Measurements from ENCODE around the gene FGF5.

The FGF5 gene

DNA sequence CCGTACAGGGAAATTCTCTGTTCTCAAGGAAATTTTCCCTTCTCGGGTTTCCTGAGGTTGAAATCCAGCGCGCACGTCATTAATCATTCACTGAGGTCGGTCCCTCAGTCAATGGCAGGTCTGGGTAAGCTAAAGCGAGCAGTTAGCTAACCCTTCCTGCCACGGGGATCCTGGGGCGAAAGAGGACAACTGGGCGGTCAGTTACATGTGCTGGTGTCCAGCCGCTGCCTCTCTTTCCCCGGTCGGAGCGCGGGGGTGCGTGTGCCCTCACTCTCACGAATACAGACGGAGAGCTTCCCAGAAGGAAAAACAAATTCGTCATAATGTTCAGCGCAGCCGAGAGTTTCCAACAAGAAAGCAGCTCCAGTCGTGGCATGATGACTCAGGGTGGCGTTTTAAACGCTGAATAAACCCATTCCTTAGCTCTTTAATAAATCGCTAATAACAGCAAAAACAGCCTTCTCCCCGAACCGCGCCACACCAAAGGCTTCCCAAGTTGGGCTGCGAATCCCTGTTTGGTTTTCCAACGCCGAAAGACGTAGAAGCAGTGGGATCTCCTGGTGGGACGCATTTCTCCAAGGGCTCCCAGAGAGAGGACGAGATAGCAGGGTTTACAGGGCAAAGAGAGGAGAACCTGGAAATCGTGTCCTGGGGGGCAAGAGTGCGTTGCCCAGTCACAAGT, 752 bp upstream of the FGF5 start:
- peak; percentile 13 for DNase-seq (ENCODE audit: low spot score)
- in situ Hi-C loops (cut with MboI; ENCODE audit: low sequenced_read_pairs, unreplicated experiment): no loop called here
- TF ChIP-seq, protein P1, sequence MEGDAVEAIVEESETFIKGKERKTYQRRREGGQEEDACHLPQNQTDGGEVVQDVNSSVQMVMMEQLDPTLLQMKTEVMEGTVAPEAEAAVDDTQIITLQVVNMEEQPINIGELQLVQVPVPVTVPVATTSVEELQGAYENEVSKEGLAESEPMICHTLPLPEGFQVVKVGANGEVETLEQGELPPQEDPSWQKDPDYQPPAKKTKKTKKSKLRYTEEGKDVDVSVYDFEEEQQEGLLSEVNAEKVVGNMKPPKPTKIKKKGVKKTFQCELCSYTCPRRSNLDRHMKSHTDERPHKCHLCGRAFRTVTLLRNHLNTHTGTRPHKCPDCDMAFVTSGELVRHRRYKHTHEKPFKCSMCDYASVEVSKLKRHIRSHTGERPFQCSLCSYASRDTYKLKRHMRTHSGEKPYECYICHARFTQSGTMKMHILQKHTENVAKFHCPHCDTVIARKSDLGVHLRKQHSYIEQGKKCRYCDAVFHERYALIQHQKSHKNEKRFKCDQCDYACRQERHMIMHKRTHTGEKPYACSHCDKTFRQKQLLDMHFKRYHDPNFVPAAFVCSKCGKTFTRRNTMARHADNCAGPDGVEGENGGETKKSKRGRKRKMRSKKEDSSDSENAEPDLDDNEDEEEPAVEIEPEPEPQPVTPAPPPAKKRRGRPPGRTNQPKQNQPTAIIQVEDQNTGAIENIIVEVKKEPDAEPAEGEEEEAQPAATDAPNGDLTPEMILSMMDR (IDR thresholded peaks at IDR 0.05; ENCODE audit: borderline replicate concordance, control extremely low read depth, extremely low read depth, insufficient read depth, missing control alignments): no peak

DNA sequence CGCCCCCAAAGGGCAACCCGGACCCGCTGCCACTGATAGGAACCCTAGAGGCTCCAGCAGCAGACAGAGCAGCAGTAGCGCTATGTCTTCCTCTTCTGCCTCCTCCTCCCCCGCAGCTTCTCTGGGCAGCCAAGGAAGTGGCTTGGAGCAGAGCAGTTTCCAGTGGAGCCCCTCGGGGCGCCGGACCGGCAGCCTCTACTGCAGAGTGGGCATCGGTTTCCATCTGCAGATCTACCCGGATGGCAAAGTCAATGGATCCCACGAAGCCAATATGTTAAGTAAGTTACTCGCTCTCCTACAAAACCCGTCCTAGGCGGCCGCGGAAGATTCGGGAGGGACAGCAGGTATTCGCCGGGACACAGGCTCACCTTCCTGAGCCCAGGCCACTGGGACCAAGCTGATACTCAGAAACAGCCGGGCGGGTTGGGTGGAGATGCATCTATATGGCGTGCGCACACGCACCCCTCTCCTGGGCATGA, 477 bp downstream of the FGF5 start:
- in situ Hi-C loops (cut with MboI; ENCODE audit: low sequenced_read_pairs, unreplicated experiment): no loop called here
- TF ChIP-seq, protein P1 (IDR thresholded peaks at IDR 0.05; ENCODE audit: borderline replicate concordance, control extremely low read depth, extremely low read depth, insufficient read depth, missing control alignments): no peak
- DNase-seq (ENCODE audit: low spot score): peak; percentile 24

DNA sequence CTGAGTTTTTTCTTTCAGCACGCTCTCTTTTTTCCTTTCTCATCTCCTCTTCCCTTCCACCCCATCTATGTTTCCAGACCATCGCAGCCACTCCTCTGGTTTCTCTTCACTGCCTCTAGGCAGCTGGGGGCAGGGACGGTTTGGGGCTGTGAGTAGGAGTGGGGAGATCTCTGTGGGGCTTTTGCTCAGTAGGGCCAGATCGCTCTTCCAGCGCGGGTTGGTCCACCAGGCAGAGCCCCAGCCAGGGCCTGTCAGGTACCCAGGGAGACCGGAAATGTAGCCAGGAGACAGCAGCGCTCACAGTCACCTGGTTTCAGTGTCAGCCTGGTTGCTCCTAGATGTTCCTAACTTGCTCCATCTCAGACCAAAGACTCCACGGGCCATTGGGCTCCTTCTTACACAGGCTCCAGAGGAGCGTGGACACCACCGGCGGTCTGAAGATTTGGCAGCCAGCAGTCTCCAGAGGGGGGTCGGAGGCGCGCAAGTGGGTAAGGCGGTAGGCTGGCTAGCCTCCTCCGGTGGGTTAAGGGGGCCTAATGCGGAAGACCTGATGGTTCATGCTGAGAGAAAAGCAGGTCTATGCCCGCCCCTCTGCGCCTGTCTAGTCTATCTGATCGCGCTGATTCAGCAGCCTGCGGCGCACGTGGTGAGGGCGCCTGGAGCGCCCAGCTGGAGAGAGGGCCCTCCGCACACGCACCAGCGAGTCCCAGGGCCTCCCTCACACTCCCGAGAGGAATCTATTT, 1.8 kb downstream of the FGF5 start:
- in situ Hi-C loops (cut with MboI; ENCODE audit: low sequenced_read_pairs, unreplicated experiment): no loop called here
- TF ChIP-seq, protein P1 (IDR thresholded peaks at IDR 0.05; ENCODE audit: borderline replicate concordance, control extremely low read depth, extremely low read depth, insufficient read depth, missing control alignments): no peak
- peak; percentile 18 for DNase-seq (ENCODE audit: low spot score)

DNA sequence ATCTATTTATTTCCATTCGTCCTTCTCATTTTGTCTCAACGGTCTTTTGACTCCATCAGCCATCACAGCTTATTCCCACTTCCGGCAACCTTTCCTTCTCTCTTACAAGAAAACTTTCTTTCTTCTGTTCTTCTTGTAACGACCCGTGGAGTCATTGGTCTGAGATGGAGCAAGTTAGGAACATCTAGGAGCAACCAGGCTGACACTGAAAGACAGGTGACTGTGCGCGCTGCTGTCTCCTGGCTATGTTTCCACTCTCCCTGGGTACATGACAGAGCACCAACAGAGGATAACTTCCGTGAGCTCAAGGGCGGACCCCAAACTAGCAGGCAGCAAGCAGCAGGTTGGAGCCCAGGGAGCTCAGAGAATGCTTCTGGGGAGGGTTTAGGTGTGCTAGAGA, 2.5 kb downstream of the FGF5 start:
- in situ Hi-C loops (cut with MboI; ENCODE audit: low sequenced_read_pairs, unreplicated experiment): no loop called here
- DNase-seq (ENCODE audit: low spot score): no peak
- TF ChIP-seq, protein P1 (IDR thresholded peaks at IDR 0.05; ENCODE audit: borderline replicate concordance, control extremely low read depth, extremely low read depth, insufficient read depth, missing control alignments): no peak

DNA sequence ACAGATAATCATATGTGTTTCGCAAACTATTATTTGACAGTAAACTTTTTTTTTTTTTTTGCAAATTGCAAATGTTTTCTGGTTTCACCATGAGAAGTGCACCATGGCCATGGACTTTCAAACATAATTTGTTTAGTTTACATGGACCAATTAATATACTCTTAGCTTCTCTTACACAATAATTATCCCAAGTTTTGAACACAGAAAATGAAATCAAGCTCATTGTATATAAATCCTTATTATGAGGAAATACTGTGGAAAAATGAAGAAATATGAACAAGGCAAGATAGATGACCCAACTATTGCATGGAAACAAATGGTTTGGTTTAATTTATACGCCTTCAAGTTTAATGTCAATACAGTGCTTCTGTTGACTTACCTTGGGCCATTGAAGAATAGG, 3.9 kb downstream of the FGF5 start:
- TF ChIP-seq, protein P1 (IDR thresholded peaks at IDR 0.05; ENCODE audit: borderline replicate concordance, control extremely low read depth, extremely low read depth, insufficient read depth, missing control alignments): no peak
- DNase-seq (ENCODE audit: low spot score): no peak
- in situ Hi-C loops (cut with MboI; ENCODE audit: low sequenced_read_pairs, unreplicated experiment): no loop called here

DNA sequence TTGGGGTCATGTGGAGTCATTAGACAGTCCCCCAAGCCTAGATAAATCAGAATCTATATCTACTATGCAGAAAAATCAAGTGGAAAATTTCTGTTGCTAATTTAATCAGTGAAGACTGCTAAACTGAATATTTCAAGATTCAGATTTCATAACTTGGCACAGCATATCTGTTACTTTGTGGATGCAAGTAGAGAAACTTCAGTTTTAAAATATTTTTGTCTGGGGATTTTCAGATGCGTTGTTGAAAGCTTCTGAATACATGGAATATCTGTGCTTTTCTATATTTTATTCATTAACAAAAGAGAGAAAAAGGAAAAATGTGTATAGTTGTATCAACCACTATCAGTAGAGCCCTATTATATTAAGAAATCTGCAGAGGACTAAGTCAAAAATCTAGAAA, 4.4 kb downstream of the FGF5 start:
- in situ Hi-C loops (cut with MboI; ENCODE audit: low sequenced_read_pairs, unreplicated experiment): no loop called here
- no peak for DNase-seq (ENCODE audit: low spot score)

More for the DNA sequence above, 4.4 kb downstream of the FGF5 start:
- TF ChIP-seq, protein P1 (IDR thresholded peaks at IDR 0.05; ENCODE audit: borderline replicate concordance, control extremely low read depth, extremely low read depth, insufficient read depth, missing control alignments): no peak

All from GM13976 (cell line).